Measurements from ENCODE around the gene TDRD10.

- TF ChIP-seq POLR2AphosphoS5 (IDR thresholded peaks at IDR 0.05; ENCODE audit: borderline replicate concordance, low read depth, low read length) (peak; percentile 91), EZH2 (IDR thresholded peaks at IDR 0.05) (no peak), FOXP2 (optimal IDR thresholded peaks at IDR 0.05; ENCODE audit: control extremely low read depth, extremely low read length, insufficient read depth) (peak; percentile 43)
Measured at GRCh38 chr1:154558720-154559465, 56.9 kb downstream of the TDRD10 start.

Measured in SK-N-MC (cell line).